Stomach (tissue), 9 donors: Measurements from ENCODE around the gene VPS8. TPM values are rescaled to one million over a fixed set of nuclear protein-coding genes. Genes with fewer than 3 reads are reported as not detected.
A peak's percentile ranks its signal among the peaks of the same experiment; 100 is the strongest.

Experiments
- DNase-seq, 2 donors: peaks; one replicate each; pipeline versions ENCODE4 v3.0.0 to v3.0.0-alpha.2; 2013 to 2019
- H3K27ac ChIP-seq, 5 donors: fragments of 200-600 bp in 4 of 5; sonication (generic) in 4 of 5; one replicate each; pipeline ENCODE4 v1.5.1; 2013 to 2019; ENCODE audit warnings: mild to moderate bottlenecking in 1 of 5, moderate library complexity in 1 of 5
- H3K27me3 ChIP-seq, 3 donors: fragments of 200-600 bp; sonication (generic); one replicate each; pipeline ENCODE4 v1.5.1; 2017 to 2019; ENCODE audit warnings: mixed run types in 1 of 3
- H3K36me3 ChIP-seq, 4 donors: fragments of 200-600 bp; sonication (generic); 1 replicate in 3 of 4; 2 replicates in 1 of 4; pipeline ENCODE4 v1.5.1; 2016 to 2019
- H3K4me1 ChIP-seq, 4 donors: fragments of 200-600 bp; sonication (generic); one replicate each; pipeline ENCODE4 v1.5.1; 2016 to 2019
- H3K4me3 ChIP-seq, 4 donors: fragments of 200-600 bp; sonication (generic) in 3 of 4; one replicate each; pipeline ENCODE4 v1.5.1; 2016 to 2019; ENCODE audit warnings: mild to moderate bottlenecking in 1 of 4
- H3K9me3 ChIP-seq, 4 donors: fragments of 200-600 bp; sonication (generic); one replicate each; pipeline ENCODE4 v1.5.1; 2016 to 2019
- EP300 ChIP-seq: sonication (generic); formaldehyde crosslinking; IDR thresholded peaks from one replicate; pipeline ENCODE4 v1.6.1; 2017; ENCODE audit warnings: antibody characterized with exemption
- POLR2A ChIP-seq, 4 donors: fragments of 450-650 bp; IDR thresholded peaks; one replicate each; pipeline ENCODE4 v1.6.1; 2016; ENCODE audit warnings: antibody characterized with exemption in 4 of 4, control low read depth in 2 of 4, mild to moderate bottlenecking in 1 of 4, moderate library complexity in 1 of 4
- POLR2AphosphoS5 ChIP-seq, 3 donors: sonication (generic); formaldehyde crosslinking; IDR thresholded peaks; one replicate each; pipeline ENCODE4 v1.6.1; 2016; ENCODE audit warnings: antibody characterized with exemption in 3 of 3
- WGBS, 5 donors: extraction: QIAGEN DNeasy Blood & Tissue Kit in 3 of 5; methylation state at CpG; one replicate each; pipeline versions ENCODE4 v1.1.5 to v1.1.7; 2013 to 2018; 5-methylcytosine and 5-hydroxymethylcytosine counted together
- intact Hi-C: fragments of 100-400 bp; cut with DNase I; formaldehyde crosslinking; loops from one replicate; pipeline ENCODE4 v1.15.1; 2023; ENCODE audit warnings: low total_unique reads
- polyA plus RNA-seq, 3 donors: library from polyadenylated mRNA; stranded (reverse); fragments of 200-250 nt; gene quantifications; one replicate each; pipeline ENCODE4 v1.2.3, GENCODE V29; 2013
- total RNA-seq, 5 donors: library from RNA; depleted of rRNA; stranded (reverse); fragments of >200 nt; gene quantifications; one replicate each; pipeline versions ENCODE4 v1.1.0 to v1.2.3, GENCODE V29; 2014 to 2016
- TF ChIP-seq, protein P1 (sequence below), 7 experiments: fragments of 450-650 bp in 4 of 7; fragments of 200-600 bp in 3 of 7; sonication (generic) in 3 of 7; IDR thresholded peaks; one replicate each; pipeline ENCODE4 v1.5.1; 2016 to 2019; ENCODE audit warnings: antibody characterized with exemption in 7 of 7, control low read depth in 2 of 7, mild to moderate bottlenecking in 1 of 7
- donor health status: healthy with polysubstance abuse.
- donor health status: Bipolar disorder and iron deficiency.
- donor health status: healthy.

VPS8 gene
- total and polyA plus RNA-seq, 8 donors, result 7.5 to 126 (median 37.5) TPM

DNA sequence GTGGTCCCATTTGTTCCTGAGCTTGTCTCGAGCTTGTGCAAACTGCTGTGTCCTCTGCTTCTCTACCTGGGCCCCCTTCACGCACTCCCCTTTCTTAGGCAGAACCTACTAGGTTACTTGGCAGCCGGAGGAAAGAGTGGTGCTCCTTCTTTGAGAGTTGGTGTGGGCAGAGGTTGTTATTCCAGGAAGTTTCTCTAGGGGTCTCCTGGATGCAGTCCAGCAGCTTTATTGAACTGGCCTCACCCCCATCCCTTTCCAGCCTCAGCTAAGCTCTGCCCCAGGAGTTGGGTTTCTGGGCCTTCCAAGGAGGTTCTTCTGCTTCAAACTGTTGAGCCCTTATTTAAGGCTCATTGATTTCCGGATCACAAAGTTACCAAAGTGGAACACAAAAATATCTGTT, 237.7 kb downstream of the VPS8 start:
- H3K27ac ChIP-seq, result no peak overlapping the region
- H3K27me3 ChIP-seq, result no peaks in the 10 kb centered on the region
- WGBS, 5 donors, result 93 to 96% (median 94%) methylated on average over 4 of the region's 4 CpGs
- intact Hi-C loops, result no loop called here
- peaks cover 54 to 76% (median 72%) of the 10 kb centered on the region in 4 donors for H3K36me3 ChIP-seq
- DNase-seq, result no peak
- H3K4me3 ChIP-seq, result no peak overlapping the region
- H3K9me3 ChIP-seq, result no peaks in the 10 kb centered on the region
- TF ChIP-seq POLR2AphosphoS5 (IDR thresholded peaks at IDR 0.05) (no peak), EP300 (no peak), POLR2A (IDR thresholded peaks at IDR 0.05) (no peak)
- TF ChIP-seq, protein P1, sequence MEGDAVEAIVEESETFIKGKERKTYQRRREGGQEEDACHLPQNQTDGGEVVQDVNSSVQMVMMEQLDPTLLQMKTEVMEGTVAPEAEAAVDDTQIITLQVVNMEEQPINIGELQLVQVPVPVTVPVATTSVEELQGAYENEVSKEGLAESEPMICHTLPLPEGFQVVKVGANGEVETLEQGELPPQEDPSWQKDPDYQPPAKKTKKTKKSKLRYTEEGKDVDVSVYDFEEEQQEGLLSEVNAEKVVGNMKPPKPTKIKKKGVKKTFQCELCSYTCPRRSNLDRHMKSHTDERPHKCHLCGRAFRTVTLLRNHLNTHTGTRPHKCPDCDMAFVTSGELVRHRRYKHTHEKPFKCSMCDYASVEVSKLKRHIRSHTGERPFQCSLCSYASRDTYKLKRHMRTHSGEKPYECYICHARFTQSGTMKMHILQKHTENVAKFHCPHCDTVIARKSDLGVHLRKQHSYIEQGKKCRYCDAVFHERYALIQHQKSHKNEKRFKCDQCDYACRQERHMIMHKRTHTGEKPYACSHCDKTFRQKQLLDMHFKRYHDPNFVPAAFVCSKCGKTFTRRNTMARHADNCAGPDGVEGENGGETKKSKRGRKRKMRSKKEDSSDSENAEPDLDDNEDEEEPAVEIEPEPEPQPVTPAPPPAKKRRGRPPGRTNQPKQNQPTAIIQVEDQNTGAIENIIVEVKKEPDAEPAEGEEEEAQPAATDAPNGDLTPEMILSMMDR (IDR thresholded peaks at IDR 0.05), result no peak
- peaks cover 0 to 9% (median 4%) of the 10 kb centered on the region in 4 donors for H3K4me1 ChIP-seq

GRCh38 chr3:185051801-185052200, 239.8 kb downstream of the VPS8 start:
- H3K4me1 ChIP-seq, result no peaks in the 10 kb centered on the region
- WGBS, 5 donors, result 71 to 88% (median 82%) methylated on average over 7 to 8 of the region's 8 CpGs
- H3K4me3 ChIP-seq, result no peak overlapping the region
- H3K27ac ChIP-seq, result no peak overlapping the region
- H3K9me3 ChIP-seq, result peaks cover 0 to 15% (median 10%) of the 10 kb centered on the region in 4 donors
- H3K27me3 ChIP-seq, result no peaks in the 10 kb centered on the region
- intact Hi-C loops, result no loop called here
- peak in 1 of 2 donors; percentile 56 for DNase-seq
- peaks cover 54 to 80% (median 76%) of the 10 kb centered on the region in 4 donors for H3K36me3 ChIP-seq
- no peak for TF ChIP-seq POLR2AphosphoS5 (IDR thresholded peaks at IDR 0.05)
- TF ChIP-seq, protein P1 (IDR thresholded peaks at IDR 0.05), result no peak

- no peaks in the 10 kb centered on the region for H3K27me3 ChIP-seq
- intact Hi-C loops, result no loop called here
- H3K9me3 ChIP-seq, result peaks cover 0 to 22% (median 16%) of the 10 kb centered on the region in 4 donors
- H3K36me3 ChIP-seq, result peaks cover 54 to 76% (median 74%) of the 10 kb centered on the region in 4 donors
- DNase-seq, result no peak
- no peak for TF ChIP-seq POLR2A (IDR thresholded peaks at IDR 0.05)
- no peak for TF ChIP-seq EP300
- no peak for TF ChIP-seq POLR2AphosphoS5 (IDR thresholded peaks at IDR 0.05)
- TF ChIP-seq, protein P1 (IDR thresholded peaks at IDR 0.05), result no peak
- H3K4me1 ChIP-seq, result no peaks in the 10 kb centered on the region
- H3K27ac ChIP-seq, result no peak overlapping the region
- H3K4me3 ChIP-seq, result no peak overlapping the region
- WGBS, 5 donors, result 81 to 93% (median 87%) methylated on average over 6 of the region's 6 CpGs
Measured at GRCh38 chr3:185052631-185053030, 240.7 kb downstream of the VPS8 start.

DNA sequence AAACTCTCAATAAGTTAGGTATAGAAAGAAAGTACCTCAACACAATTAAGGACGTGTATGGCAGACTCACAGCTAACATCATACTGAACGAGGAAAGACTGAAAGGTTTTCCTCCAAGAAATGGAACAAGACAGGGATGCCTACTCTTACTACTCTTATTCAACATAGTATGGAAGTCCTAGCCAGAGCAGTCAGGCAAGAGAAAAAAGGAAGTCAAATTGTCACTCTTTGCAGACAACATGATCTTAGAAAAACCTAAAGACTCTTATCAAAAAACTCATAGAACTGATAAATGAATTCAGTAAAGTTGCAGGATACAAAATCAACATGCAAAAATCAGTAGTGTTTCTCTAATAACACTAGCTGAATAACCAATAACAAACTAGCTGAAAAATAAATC, 244.9 kb downstream of the VPS8 start:
- no peak for DNase-seq
- Histone ChIP-seq H3K9me3 (peaks cover 6 to 32% (median 25%) of the 10 kb centered on the region in 4 donors), H3K27ac (no peak overlapping the region), H3K27me3 (no peaks in the 10 kb centered on the region), H3K4me1 (no peaks in the 10 kb centered on the region), H3K36me3 (peaks cover 15 to 33% (median 32%) of the 10 kb centered on the region in 4 donors), H3K4me3 (no peak overlapping the region)
- intact Hi-C loops, result no loop called here
- WGBS, 5 donors, result 91 to 96% (median 93%) methylated on average over 2 of the region's 2 CpGs
- TF ChIP-seq EP300 (no peak), POLR2AphosphoS5 (IDR thresholded peaks at IDR 0.05) (no peak), POLR2A (IDR thresholded peaks at IDR 0.05) (no peak)
- TF ChIP-seq, protein P1 (IDR thresholded peaks at IDR 0.05), result no peak
